SK-N-SH (cell line): ENCODE data around the gene SLC46A1. TPM values are rescaled to one million over a fixed set of nuclear protein-coding genes. Genes with fewer than 3 reads are reported as not detected.
A peak's percentile ranks its signal among the peaks of the same experiment; 100 is the strongest.

Source experiments
- CTCF ChIA-PET: fragments of 300-600, 350-600 bp; formaldehyde crosslinking; extraction: SDS; loops from one replicate; lab custom pipeline; 2021; lab: Yijun Ruan, JAX
- POLR2A ChIA-PET: fragments of 350-600 bp; sonication (Branson Sonifier 250); formaldehyde crosslinking; extraction: SDS; loops from one replicate; lab custom pipeline; 2020; ENCODE audit warnings: antibody characterized with exemption, inconsistent platforms; lab: Yijun Ruan, JAX
- DNase-seq: peaks from one replicate; pipeline ENCODE4 v3.0.0; 2012
- H2AFZ ChIP-seq: fragments of 200-600 bp; sonication (generic); 2 replicates; pipeline ENCODE4 v1.8.1; 2016; ENCODE audit warnings: antibody characterized with exemption, mild to moderate bottlenecking, low read depth
- H3F3A ChIP-seq: fragments of 200-600 bp; sonication (generic); replicated peaks from 2 replicates; pipeline ENCODE3; 2016; ENCODE audit warnings: antibody characterized with exemption, mild to moderate bottlenecking; ENCODE audit not compliant: insufficient read depth
- H3K27ac ChIP-seq, 2 experiments: fragments of 200-500 bp in 1 of 2; fragments of 200-600 bp in 1 of 2; sonication (Bioruptor generic) in 1 of 2; sonication (generic), shearing (Covaris generic) in 1 of 2; 2 replicates each; pipeline versions ENCODE4 v1.5.1 to v1.6.1; 2014 to 2016; ENCODE audit warnings: low read depth in 2 of 2, inconsistent platforms in 1 of 2, low read length in 1 of 2, mild to moderate bottlenecking in 1 of 2, mixed read lengths in 1 of 2
- H3K27me3 ChIP-seq: fragments of 200-600 bp; sonication (generic), shearing (Covaris generic); 2 replicates; pipeline ENCODE4 v1.6.1; 2016; ENCODE audit warnings: mixed run types; ENCODE audit not compliant: insufficient read depth
- H3K36me3 ChIP-seq, 2 experiments: fragments of 200-500 bp in 1 of 2; fragments of 200-600 bp in 1 of 2; sonication (Bioruptor generic) in 1 of 2; sonication (generic) in 1 of 2; replicated peaks in 1 of 2; 2 replicates each; pipeline versions ENCODE3 to v1.5.1; 2014 to 2016; ENCODE audit warnings: low read length in 1 of 2, mild to moderate bottlenecking in 1 of 2; ENCODE audit not compliant: insufficient read depth in 2 of 2, control insufficient read depth in 1 of 2
- H3K4me1 ChIP-seq, 2 experiments: fragments of 200-500 bp in 1 of 2; fragments of 200-600 bp in 1 of 2; sonication (Bioruptor generic) in 1 of 2; sonication (generic), shearing (Covaris generic) in 1 of 2; 2 replicates each; pipeline versions ENCODE4 v1.5.1 to v1.6.1; 2014 to 2016; ENCODE audit warnings: low read depth in 1 of 2, low read length in 1 of 2, mixed run types in 1 of 2; ENCODE audit not compliant: insufficient read depth in 2 of 2, control insufficient read depth in 1 of 2
- H3K4me2 ChIP-seq: fragments of 200-600 bp; sonication (generic), shearing (Covaris generic); 2 replicates; pipeline ENCODE4 v1.6.1; 2017; ENCODE audit warnings: mixed run types
- H3K4me3 ChIP-seq, 2 experiments: fragments of 200-500 bp in 1 of 2; fragments of 200-600 bp in 1 of 2; sonication (Bioruptor generic) in 1 of 2; sonication (generic), shearing (Covaris generic) in 1 of 2; 2 replicates each; pipeline versions ENCODE4 v1.5.1 to v1.8.1; 2014 to 2016; ENCODE audit warnings: low read depth in 2 of 2, inconsistent platforms in 1 of 2, low read length in 1 of 2, mild to moderate bottlenecking in 1 of 2, mixed read lengths in 1 of 2, moderate library complexity in 1 of 2
- H3K79me2 ChIP-seq: fragments of 200-600 bp; sonication (generic); 2 replicates; pipeline ENCODE4 v1.8.1; 2017; ENCODE audit warnings: mild to moderate bottlenecking; ENCODE audit not compliant: insufficient read depth
- H3K9ac ChIP-seq: fragments of 200-600 bp; sonication (generic); 2 replicates; pipeline ENCODE4 v1.6.1; 2017; ENCODE audit warnings: mixed run types
- H3K9me2 ChIP-seq: fragments of 200-600 bp; sonication (generic); 2 replicates; pipeline ENCODE4 v1.6.1; 2017; ENCODE audit warnings: mixed run types
- H3K9me3 ChIP-seq: fragments of 200-600 bp; sonication (generic); 2 replicates; pipeline ENCODE4 v1.6.1; 2017; ENCODE audit warnings: mixed run types, mild to moderate bottlenecking, moderate library complexity
- H4K20me1 ChIP-seq: fragments of 200-600 bp; sonication (generic); 2 replicates; pipeline ENCODE4 v1.6.1; 2017; ENCODE audit warnings: mild to moderate bottlenecking, mixed run types; ENCODE audit not compliant: insufficient read depth
- FOXJ3 ChIP-seq: sonication (generic); formaldehyde crosslinking; IDR thresholded peaks from 2 replicates; pipeline ENCODE4 v1.5.1; 2020; ENCODE audit warnings: mild to moderate bottlenecking, missing genetic modification reagents
- FOXM1 ChIP-seq: IDR thresholded peaks from 2 replicates; pipeline ENCODE4 v1.4.0; 2012; ENCODE audit warnings: low read depth, mild to moderate bottlenecking
- GATA2 ChIP-seq: sonication (generic); formaldehyde crosslinking; IDR thresholded peaks from 2 replicates; pipeline ENCODE4 v1.5.0; 2020; ENCODE audit warnings: mild to moderate bottlenecking, missing genetic modification reagents
- NFIC ChIP-seq: IDR thresholded peaks from 2 replicates; pipeline ENCODE4 v1.4.0; 2012; ENCODE audit warnings: borderline replicate concordance
- NRF1 ChIP-seq: IDR thresholded peaks from 2 replicates; pipeline ENCODE4 v1.6.1; 2012; ENCODE audit warnings: low read depth, mild to moderate bottlenecking, low read length
- PBX3 ChIP-seq: IDR thresholded peaks from 2 replicates; pipeline ENCODE4; 2012
- POLR2AphosphoS5 ChIP-seq: IDR thresholded peaks from 2 replicates; pipeline ENCODE4 v1.6.1; 2012; ENCODE audit warnings: low read depth, low read length
- RCOR1 ChIP-seq: fragments of 150-350 bp; IDR thresholded peaks from 2 replicates; pipeline ENCODE4 v1.6.1; 2017; ENCODE audit warnings: antibody characterized with exemption, low read length
- REST ChIP-seq: IDR thresholded peaks from 2 replicates; pipeline ENCODE4 v1.6.1; 2012; ENCODE audit warnings: mild to moderate bottlenecking, low read depth, low read length, moderate library complexity
- RFX5 ChIP-seq: IDR thresholded peaks from 2 replicates; pipeline ENCODE4 v1.6.1; 2012; ENCODE audit warnings: mild to moderate bottlenecking, improper control_type of control experiment, low read length
- SIN3A ChIP-seq: IDR thresholded peaks from 2 replicates; pipeline ENCODE4 v1.6.1; 2012; ENCODE audit warnings: low read depth, mild to moderate bottlenecking, low read length, moderate library complexity, borderline replicate concordance
- SMC3 ChIP-seq: IDR thresholded peaks from 2 replicates; pipeline ENCODE4 v1.6.1; 2012; ENCODE audit warnings: low read depth, low read length, improper control_type of control experiment
- TAF1 ChIP-seq: IDR thresholded peaks from 2 replicates; pipeline ENCODE4 v1.6.1; 2012; ENCODE audit warnings: low read depth, mild to moderate bottlenecking, low read length, moderate library complexity, borderline replicate concordance
- TCF12 ChIP-seq: IDR thresholded peaks from 2 replicates; pipeline ENCODE4 v1.4.0; 2012
- TEAD4 ChIP-seq: IDR thresholded peaks from 2 replicates; pipeline ENCODE4 v1.4.0; 2012; ENCODE audit warnings: mild to moderate bottlenecking, borderline replicate concordance; ENCODE audit not compliant: insufficient read depth
- YY1 ChIP-seq: IDR thresholded peaks from 2 replicates; pipeline ENCODE4 v1.4.0; 2012; ENCODE audit warnings: low read depth, mild to moderate bottlenecking
- WGBS: methylation state at CpG from one replicate; pipeline ENCODE4 v1.1.6; 2017; ENCODE audit warnings: low lambda C conversion rate; 5-methylcytosine and 5-hydroxymethylcytosine counted together
- polyA plus RNA-seq, 3 experiments: library from polyadenylated mRNA; depleted of rRNA; stranded (reverse); fragments of >200 nt; gene quantifications; 2 replicates each; pipeline ENCODE4 v1.2.3, GENCODE V29; 2012
- TF ChIP-seq, protein P1 (sequence below): fragments of 200-600 bp; sonication (generic); IDR thresholded peaks from 2 replicates; pipeline ENCODE4 v1.6.1; 2017; ENCODE audit warnings: antibody characterized with exemption, mild to moderate bottlenecking, moderate library complexity
- TF ChIP-seq, protein P2 (sequence below): fragments of 150-350 bp; IDR thresholded peaks from 2 replicates; pipeline ENCODE4 v1.6.1; 2016; ENCODE audit warnings: mild to moderate bottlenecking, low read depth, low read length

The SLC46A1 gene
- polyA plus RNA-seq, 1 of the 3 experiments (the other 2 are of a cell fraction), result 4.3 TPM

DNA sequence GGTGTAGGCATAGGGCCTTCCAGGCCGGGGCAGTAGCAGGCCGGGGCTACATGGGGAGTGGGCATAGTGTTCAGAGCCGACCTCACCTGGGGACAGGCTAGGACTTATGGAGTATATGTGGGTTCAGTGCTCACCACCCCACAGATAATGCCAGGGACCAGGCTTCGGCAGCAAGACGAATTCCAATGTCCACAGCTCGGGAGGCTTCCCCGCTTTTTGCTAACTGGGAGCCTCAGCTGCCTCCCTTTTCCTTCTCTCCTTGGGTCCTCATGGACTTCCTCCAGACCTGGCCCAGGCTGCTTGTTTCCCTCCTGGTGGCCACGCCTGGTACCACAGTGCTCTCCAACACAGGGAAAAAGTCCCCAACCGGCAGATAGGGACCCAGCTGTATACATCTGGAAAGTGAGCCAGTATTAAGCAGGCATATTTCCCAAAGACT is 20.1 kb upstream of the SLC46A1 start:
- ChIA-PET POLR2A (no interaction called here), CTCF (interaction anchor here (2.0 kb wide), 1 partner anchor 9 kb away, joined by 13 read pairs; no protein-coding TSS in a partner anchor)
- H3K9me2 ChIP-seq, result no peaks in the 10 kb centered on the region
- H3K4me2 ChIP-seq, result no peak overlapping the region
- WGBS, result 72% methylated on average over 8 of the region's 9 CpGs
- H3K36me3 ChIP-seq, result no peaks in the 10 kb centered on the region
- TF ChIP-seq, protein P1, sequence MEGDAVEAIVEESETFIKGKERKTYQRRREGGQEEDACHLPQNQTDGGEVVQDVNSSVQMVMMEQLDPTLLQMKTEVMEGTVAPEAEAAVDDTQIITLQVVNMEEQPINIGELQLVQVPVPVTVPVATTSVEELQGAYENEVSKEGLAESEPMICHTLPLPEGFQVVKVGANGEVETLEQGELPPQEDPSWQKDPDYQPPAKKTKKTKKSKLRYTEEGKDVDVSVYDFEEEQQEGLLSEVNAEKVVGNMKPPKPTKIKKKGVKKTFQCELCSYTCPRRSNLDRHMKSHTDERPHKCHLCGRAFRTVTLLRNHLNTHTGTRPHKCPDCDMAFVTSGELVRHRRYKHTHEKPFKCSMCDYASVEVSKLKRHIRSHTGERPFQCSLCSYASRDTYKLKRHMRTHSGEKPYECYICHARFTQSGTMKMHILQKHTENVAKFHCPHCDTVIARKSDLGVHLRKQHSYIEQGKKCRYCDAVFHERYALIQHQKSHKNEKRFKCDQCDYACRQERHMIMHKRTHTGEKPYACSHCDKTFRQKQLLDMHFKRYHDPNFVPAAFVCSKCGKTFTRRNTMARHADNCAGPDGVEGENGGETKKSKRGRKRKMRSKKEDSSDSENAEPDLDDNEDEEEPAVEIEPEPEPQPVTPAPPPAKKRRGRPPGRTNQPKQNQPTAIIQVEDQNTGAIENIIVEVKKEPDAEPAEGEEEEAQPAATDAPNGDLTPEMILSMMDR, result peak; percentile 42; the same call in 1 of the 2 replicates
- TF ChIP-seq FOXJ3 (CRISPR knock-in tag), result no peak
- no peak overlapping the region for H3K4me3 ChIP-seq
- H3K4me1 ChIP-seq, result no peaks in the 10 kb centered on the region
- H3K9ac ChIP-seq, result no peak overlapping the region
- H3K27me3 ChIP-seq, result no peaks in the 10 kb centered on the region; the same call in 1 of the 2 replicates
- no peak overlapping the region for H2AFZ ChIP-seq
- no peaks in the 10 kb centered on the region for H3K9me3 ChIP-seq
- H4K20me1 ChIP-seq, result no peaks in the 10 kb centered on the region
- H3K79me2 ChIP-seq, result no peaks in the 10 kb centered on the region
- DNase-seq, result peak; percentile 40
- H3K27ac ChIP-seq, result no peak overlapping the region
- no peaks in the 10 kb centered on the region for H3F3A ChIP-seq

GRCh38 chr17:28425206-28425605 is 19.2 kb upstream of the SLC46A1 start:
- no peak for DNase-seq
- Histone ChIP-seq H3F3A (no peaks in the 10 kb centered on the region), H3K9ac (no peak overlapping the region), H4K20me1 (no peaks in the 10 kb centered on the region), H3K79me2 (no peaks in the 10 kb centered on the region), H3K36me3 (no peaks in the 10 kb centered on the region), H3K27me3 (no peaks in the 10 kb centered on the region; the same call in 1 of the 2 replicates), H3K4me2 (no peak overlapping the region), H3K4me3 (no peak overlapping the region), H3K4me1 (no peaks in the 10 kb centered on the region), H2AFZ (no peak overlapping the region), H3K9me3 (no peaks in the 10 kb centered on the region), H3K9me2 (no peaks in the 10 kb centered on the region), H3K27ac (no peak overlapping the region)
- TF ChIP-seq RCOR1 (no peak), REST (no peak), YY1 (no peak), POLR2AphosphoS5 (no peak), TEAD4 (no peak), RFX5 (no peak), TAF1 (no peak), FOXM1 (no peak), TCF12 (no peak), GATA2 (no peak), NFIC (no peak), SIN3A (no peak), PBX3 (no peak), NRF1 (no peak), SMC3 (no peak)
- TF ChIP-seq, protein P1, result no peak
- TF ChIP-seq, protein P2, sequence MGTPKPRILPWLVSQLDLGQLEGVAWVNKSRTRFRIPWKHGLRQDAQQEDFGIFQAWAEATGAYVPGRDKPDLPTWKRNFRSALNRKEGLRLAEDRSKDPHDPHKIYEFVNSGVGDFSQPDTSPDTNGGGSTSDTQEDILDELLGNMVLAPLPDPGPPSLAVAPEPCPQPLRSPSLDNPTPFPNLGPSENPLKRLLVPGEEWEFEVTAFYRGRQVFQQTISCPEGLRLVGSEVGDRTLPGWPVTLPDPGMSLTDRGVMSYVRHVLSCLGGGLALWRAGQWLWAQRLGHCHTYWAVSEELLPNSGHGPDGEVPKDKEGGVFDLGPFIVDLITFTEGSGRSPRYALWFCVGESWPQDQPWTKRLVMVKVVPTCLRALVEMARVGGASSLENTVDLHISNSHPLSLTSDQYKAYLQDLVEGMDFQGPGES, result no peak
- WGBS, result 56% methylated on average over 10 of the region's 13 CpGs
- CTCF ChIA-PET, result interaction anchor here (1.2 kb wide), 1 partner anchor 23 kb away, joined by 3 read pairs; no protein-coding TSS in a partner anchor
- POLR2A ChIA-PET, result no interaction called here
